Heart left ventricle (tissue), 16 donors: Measurements from ENCODE around the gene TNRC6B. TPM values are rescaled to one million over a fixed set of nuclear protein-coding genes. Genes with fewer than 3 reads are reported as not detected.

Source experiments
- ATAC-seq, 4 donors: fragments of 200-7000 bp; cut with Tn5 transposase; one replicate each; pipeline ENCODE4 v1.9.1; 2020 to 2022; ENCODE audit warnings: moderate library complexity in 4 of 4, mild to moderate bottlenecking in 3 of 4, moderate number of reproducible peaks in 1 of 4
- DNase-seq, 5 donors: peaks; one replicate each; pipeline ENCODE4 v3.0.0-alpha.2; 2020
- H3K27ac ChIP-seq, 12 donors: fragments of 200-600 bp; sonication (generic) in 4 of 12; one replicate each; pipeline versions ENCODE4 v1.5.0 to v1.8.0; 2016 to 2022; ENCODE audit warnings: mild to moderate bottlenecking in 2 of 12
- H3K27me3 ChIP-seq, 9 donors: fragments of 200-600 bp; sonication (generic) in 2 of 9; one replicate each; pipeline versions ENCODE4 v1.5.1 to v1.8.0; 2016 to 2022; ENCODE audit warnings: mild to moderate bottlenecking in 3 of 9
- H3K36me3 ChIP-seq, 9 donors: fragments of 200-600 bp; sonication (generic) in 2 of 9; one replicate each; pipeline versions ENCODE4 v1.5.0 to v1.8.0; 2018 to 2022; ENCODE audit warnings: mild to moderate bottlenecking in 2 of 9
- H3K4me1 ChIP-seq, 12 donors: fragments of 200-600 bp; sonication (generic) in 4 of 12; one replicate each; pipeline versions ENCODE4 v1.5.0 to v1.8.0; 2016 to 2022; ENCODE audit warnings: mild to moderate bottlenecking in 3 of 12
- H3K4me3 ChIP-seq, 12 donors: fragments of 200-600 bp; sonication (generic) in 4 of 12; one replicate each; pipeline versions ENCODE4 v1.5.0 to v1.8.0; 2017 to 2022; ENCODE audit warnings: mild to moderate bottlenecking in 9 of 12, moderate library complexity in 4 of 12
- H3K9me3 ChIP-seq, 12 donors: fragments of 200-600 bp; sonication (generic) in 4 of 12; one replicate each; pipeline versions ENCODE4 v1.5.0 to v1.8.0; 2016 to 2022; ENCODE audit warnings: mild to moderate bottlenecking in 1 of 12
- CTCF ChIP-seq, 12 donors: fragments of 200-600 bp; sonication (generic) in 4 of 12; IDR thresholded peaks; one replicate each; pipeline versions ENCODE4 v1.5.0 to v1.8.0; 2018 to 2022; ENCODE audit warnings: antibody characterized with exemption in 12 of 12, mild to moderate bottlenecking in 5 of 12
- POLR2A ChIP-seq, 2 donors: fragments of 450-650 bp; IDR thresholded peaks; one replicate each; pipeline ENCODE4 v1.6.1; 2017; ENCODE audit warnings: antibody characterized with exemption in 2 of 2, mild to moderate bottlenecking in 2 of 2, moderate library complexity in 2 of 2
- WGBS, 4 donors: extraction: QIAGEN DNeasy Blood & Tissue Kit in 2 of 4; methylation state at CpG; one replicate each; pipeline versions ENCODE4 v1.1.5 to v1.1.7; 2013 to 2018; 5-methylcytosine and 5-hydroxymethylcytosine counted together
- intact Hi-C, 10 donors: fragments of 100-400 bp; cut with DNase I; formaldehyde crosslinking; loops; one replicate each; pipeline versions ENCODE4 v1.11.1 to v1.14.2; 2022
- polyA plus RNA-seq, 2 donors: library from polyadenylated mRNA; stranded (reverse); fragments of 200-250 nt; gene quantifications; one replicate each; pipeline ENCODE4 v1.2.3, GENCODE V29; 2013
- total RNA-seq, 9 donors: library from RNA; depleted of rRNA in 2 of 9; stranded (reverse); fragments of >200 nt in 2 of 9; fragmentation: NEBNext Ultra II Directional in 3 of 9; extraction: Animal tissue kit (Norgen Biotek cat#: 25700) in 3 of 9; gene quantifications; one replicate each; pipeline versions ENCODE4 v1.1.0 to v1.2.4, GENCODE V29; 2016 to 2023
- donor health status: ischemic (EF 13 %, LVEDD 7.1; RV severe dilation, severe dysfunction).
- donor health status: healthy with polysubstance abuse.
- donor health status: DM: no; HTN: yes; CAD: no.
- donor health status: DM: no; HTN: no; CAD: no.
- donor health status: ischemic (EF 25% LVEDD 6.9; RV normal size, moderate dysfunction).
- donor health status: ischemic (EF 25% LVEDD 5.7; RV mildly dilated, moderate dysfunction).
- donor health status: healthy.
- donor health status: DM: yes; HTN: yes; CAD: no.
- donor health status: ischemic (EF 35%, LVEDD 5.7; RV mildly dilated, moderate dysfunction).
- donor health status: nonischemic (EF 11% LVEDD 7.7; RV severe dilation, severe dysfunction).
- donor health status: DM: yes; HTN: yes; CAD: no.
- donor health status: PGD.
- donor health status: ischemic (EF 29% LVEDD 5.4; RV normal size, mild dysfunction).
- donor health status: nonischemic (EF 23%, LVEDD 6.1; RV moderate dilation, normal function).

Gene TNRC6B
- total and polyA plus RNA-seq, 11 donors: 13.2 to 62.4 (median 39.3) TPM

- 96 to 99% (median 98%) methylated on average over 4 of the region's 4 CpGs for WGBS, 4 donors
- intact Hi-C loops: loop anchor here in 1 of 10 donors (10.0 kb wide), 1 partner anchor 136 kb away; no protein-coding TSS in a partner anchor
- Histone ChIP-seq H3K4me3 (no peak overlapping the region), H3K27me3 (no peaks in the 10 kb centered on the region), H3K27ac (no peak overlapping the region), H3K9me3 (no peaks in the 10 kb centered on the region), H3K36me3 (peaks cover 0 to 43% (median 23%) of the 10 kb centered on the region in 9 donors), H3K4me1 (peaks cover 0 to 35% (median 3%) of the 10 kb centered on the region in 12 donors)
- ATAC-seq: no peak
- no peak for TF ChIP-seq CTCF (IDR thresholded peaks at IDR 0.05)
- no peak for TF ChIP-seq POLR2A (IDR thresholded peaks at IDR 0.05)
- DNase-seq: no peak
Observed at GRCh38 chr22:40251106-40251505, 73.4 kb downstream of the TNRC6B start.

DNA sequence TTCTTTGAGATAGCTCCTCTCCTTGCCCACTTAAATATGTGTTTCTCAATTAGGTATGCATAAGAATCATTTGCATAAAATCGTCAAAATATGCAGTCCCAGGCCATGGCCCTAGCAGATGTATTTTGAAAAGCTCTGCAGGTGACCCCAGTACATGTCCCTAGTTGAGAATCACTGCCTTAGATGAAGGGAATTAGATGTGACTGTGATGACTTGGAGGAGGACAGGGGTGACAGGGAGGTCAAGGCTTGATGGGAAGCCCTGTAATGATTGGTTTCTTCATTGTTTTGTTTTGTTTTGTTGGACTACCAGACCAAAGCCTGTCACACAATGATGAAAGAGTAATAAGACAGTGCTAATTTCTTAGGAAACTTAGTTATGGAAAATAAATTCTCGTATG is 74.4 kb downstream of the TNRC6B start:
- Histone ChIP-seq H3K4me3 (no peak overlapping the region), H3K27ac (no peak overlapping the region), H3K4me1 (peaks cover 0 to 41% (median 7%) of the 10 kb centered on the region in 12 donors), H3K27me3 (no peaks in the 10 kb centered on the region), H3K9me3 (no peaks in the 10 kb centered on the region), H3K36me3 (peaks cover 0 to 34% (median 12%) of the 10 kb centered on the region in 9 donors)
- ATAC-seq (no peak), DNase-seq (no peak)
- intact Hi-C loops: loop anchor here in 1 of 10 donors (10.0 kb wide), 1 partner anchor 137 kb away; no protein-coding TSS in a partner anchor
- TF ChIP-seq POLR2A (IDR thresholded peaks at IDR 0.05) (no peak), CTCF (IDR thresholded peaks at IDR 0.05) (no peak)
- WGBS, 4 donors: 89 to 94% (median 90%) methylated on average over 2 of the region's 2 CpGs

GRCh38 chr22:40256516-40256915 is 78.8 kb downstream of the TNRC6B start:
- H3K27me3 ChIP-seq: no peaks in the 10 kb centered on the region
- DNase-seq: no peak
- H3K27ac ChIP-seq: peak overlapping the region in 2 of 12 donors; percentile 65 to 82
- H3K4me3 ChIP-seq: no peak overlapping the region
- 61 to 69% (median 65%) methylated on average over 4 of the region's 4 CpGs for WGBS, 4 donors
- H3K4me1 ChIP-seq: peaks cover 0 to 42% (median 16%) of the 10 kb centered on the region in 12 donors
- no peaks in the 10 kb centered on the region for H3K9me3 ChIP-seq
- ATAC-seq: no peak
- TF ChIP-seq CTCF (IDR thresholded peaks at IDR 0.05): no peak
- no peak for TF ChIP-seq POLR2A (IDR thresholded peaks at IDR 0.05)
- intact Hi-C loops: loop anchor here in 2 of 10 donors (5.0 to 10.0 kb wide), 2 partner anchors 142 to 199 kb away; no protein-coding TSS in a partner anchor
- peaks cover 0 to 30% (median 8%) of the 10 kb centered on the region in 9 donors for H3K36me3 ChIP-seq

DNA sequence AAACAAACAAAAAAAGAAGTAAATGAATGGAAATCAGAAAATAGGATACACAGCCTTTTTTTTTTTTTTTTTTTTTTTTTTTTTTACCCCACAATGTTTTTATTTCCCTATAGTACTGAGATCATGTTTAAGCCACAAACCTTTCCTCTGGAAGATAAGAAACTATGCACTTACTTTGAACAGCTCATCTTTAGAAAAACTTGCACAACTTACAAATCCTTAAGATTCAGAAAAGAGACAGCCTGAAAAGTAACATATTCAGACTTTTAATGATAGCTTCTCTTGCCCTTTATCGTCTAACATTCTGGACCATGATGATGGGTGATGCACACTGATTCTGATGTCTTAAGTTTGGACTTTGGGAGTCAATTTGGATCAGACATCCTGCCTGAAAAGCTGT is 80.3 kb downstream of the TNRC6B start:
- Histone ChIP-seq H3K27me3 (no peaks in the 10 kb centered on the region), H3K4me1 (peaks cover 0 to 43% (median 18%) of the 10 kb centered on the region in 12 donors), H3K27ac (peak overlapping the region in 6 of 12 donors; percentile 3 to 82 (median 57)), H3K9me3 (no peaks in the 10 kb centered on the region), H3K36me3 (peaks cover 0 to 37% (median 19%) of the 10 kb centered on the region in 9 donors), H3K4me3 (no peak overlapping the region)
- ATAC-seq (no peak), DNase-seq (no peak)
- 53 to 83% (median 65%) methylated on average over 1 of the region's 1 CpG for WGBS, 4 donors
- TF ChIP-seq POLR2A (IDR thresholded peaks at IDR 0.05): no peak
- no peak for TF ChIP-seq CTCF (IDR thresholded peaks at IDR 0.05)
- intact Hi-C loops: loop anchor here in 2 of 10 donors (5.0 to 10.0 kb wide), 2 partner anchors 143 to 201 kb away; no protein-coding TSS in a partner anchor
